Coronary artery (tissue), 2 donors: ENCODE measurements around the gene ERC1.

ENCODE experiments used
- DNase-seq: peaks from one replicate; pipeline ENCODE4 v3.0.0-alpha.2; 2017; ENCODE audit warnings: low spot score
- H3K27ac ChIP-seq, 2 donors: fragments of 200-600 bp; sonication (generic); one replicate each; pipeline ENCODE4 v1.5.1; 2016 to 2019
- H3K4me3 ChIP-seq: fragments of 200-600 bp; sonication (generic); 2 replicates; pipeline ENCODE4 v1.5.1; 2016; ENCODE audit warnings: mild to moderate bottlenecking, moderate library complexity
- TF ChIP-seq, protein P1 (sequence below): fragments of 200-600 bp; sonication (generic); IDR thresholded peaks from one replicate; pipeline ENCODE4 v1.5.1; 2019; ENCODE audit warnings: antibody characterized with exemption

ERC1 gene

GRCh38 chr12:1071182-1071581 lies 80.2 kb downstream of the ERC1 start:
- DNase-seq, result no peak
- TF ChIP-seq, protein P1, sequence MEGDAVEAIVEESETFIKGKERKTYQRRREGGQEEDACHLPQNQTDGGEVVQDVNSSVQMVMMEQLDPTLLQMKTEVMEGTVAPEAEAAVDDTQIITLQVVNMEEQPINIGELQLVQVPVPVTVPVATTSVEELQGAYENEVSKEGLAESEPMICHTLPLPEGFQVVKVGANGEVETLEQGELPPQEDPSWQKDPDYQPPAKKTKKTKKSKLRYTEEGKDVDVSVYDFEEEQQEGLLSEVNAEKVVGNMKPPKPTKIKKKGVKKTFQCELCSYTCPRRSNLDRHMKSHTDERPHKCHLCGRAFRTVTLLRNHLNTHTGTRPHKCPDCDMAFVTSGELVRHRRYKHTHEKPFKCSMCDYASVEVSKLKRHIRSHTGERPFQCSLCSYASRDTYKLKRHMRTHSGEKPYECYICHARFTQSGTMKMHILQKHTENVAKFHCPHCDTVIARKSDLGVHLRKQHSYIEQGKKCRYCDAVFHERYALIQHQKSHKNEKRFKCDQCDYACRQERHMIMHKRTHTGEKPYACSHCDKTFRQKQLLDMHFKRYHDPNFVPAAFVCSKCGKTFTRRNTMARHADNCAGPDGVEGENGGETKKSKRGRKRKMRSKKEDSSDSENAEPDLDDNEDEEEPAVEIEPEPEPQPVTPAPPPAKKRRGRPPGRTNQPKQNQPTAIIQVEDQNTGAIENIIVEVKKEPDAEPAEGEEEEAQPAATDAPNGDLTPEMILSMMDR, result no peak
- no peak overlapping the region for H3K27ac ChIP-seq
- no peak overlapping the region for H3K4me3 ChIP-seq

GRCh38 chr12:1073652-1074051 lies 82.6 kb downstream of the ERC1 start:
- no peak overlapping the region for H3K4me3 ChIP-seq
- DNase-seq, result no peak
- TF ChIP-seq, protein P1, result no peak
- no peak overlapping the region for H3K27ac ChIP-seq

GRCh38 chr12:1077036-1077803 lies 86.2 kb downstream of the ERC1 start:
- Histone ChIP-seq H3K4me3 (no peak overlapping the region), H3K27ac (peak overlapping the region; percentile 20 to 53)
- TF ChIP-seq, protein P1, result no peak
- DNase-seq, result no peak

- Histone ChIP-seq H3K4me3 (no peak overlapping the region), H3K27ac (peak overlapping the region; percentile 20 to 53)
- TF ChIP-seq, protein P1, result no peak
- no peak for DNase-seq
Observed at GRCh38 chr12:1078002-1078401, 87.0 kb downstream of the ERC1 start.

- Histone ChIP-seq H3K4me3 (no peak overlapping the region), H3K27ac (no peak overlapping the region)
- no peak for DNase-seq
- TF ChIP-seq, protein P1, result no peak
Observed at GRCh38 chr12:1080520-1081223, 89.6 kb downstream of the ERC1 start.

DNA sequence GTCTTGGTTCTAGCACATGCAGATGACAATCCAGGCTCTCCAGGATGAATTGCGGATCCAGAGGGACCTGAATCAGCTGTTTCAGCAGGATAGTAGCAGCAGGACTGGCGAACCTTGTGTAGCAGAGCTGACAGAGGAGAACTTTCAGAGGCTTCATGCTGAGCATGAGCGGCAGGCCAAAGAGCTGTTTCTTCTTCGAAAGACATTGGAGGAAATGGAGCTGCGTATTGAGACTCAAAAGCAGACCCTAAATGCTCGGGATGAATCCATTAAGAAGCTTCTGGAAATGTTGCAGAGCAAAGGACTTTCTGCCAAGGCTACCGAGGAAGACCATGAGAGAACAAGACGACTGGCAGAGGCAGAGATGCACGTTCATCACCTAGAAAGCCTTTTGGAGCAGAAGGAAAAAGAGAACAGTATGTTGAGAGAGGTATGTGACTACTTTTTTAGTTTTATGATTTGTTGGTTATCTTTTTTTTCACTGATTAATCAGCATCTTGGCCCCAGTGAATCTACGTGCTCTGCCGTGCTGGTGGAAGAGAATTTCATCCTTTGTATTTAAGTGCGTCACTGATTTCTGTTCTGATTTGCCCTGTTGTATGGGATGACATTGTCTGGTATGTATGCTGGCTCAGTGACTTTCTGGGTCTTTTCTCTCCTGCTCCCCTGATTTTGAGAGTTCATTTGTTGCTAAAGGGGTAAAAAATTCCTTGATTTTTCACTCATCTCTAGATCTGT lies 92.3 kb downstream of the ERC1 start:
- Histone ChIP-seq H3K4me3 (peak overlapping the region; percentile 26), H3K27ac (peak overlapping the region; percentile 45 to 58)
- TF ChIP-seq, protein P1, result no peak
- no peak for DNase-seq
